ENCODE results near the gene TMEM131.

The TMEM131 gene

GRCh38 chr2:98032086-98032485 is 36.3 kb upstream of the TMEM131 start:
- no peak overlapping the region for H3K9ac ChIP-seq (ENCODE audit: low read depth, low read length)
- no peaks in the 10 kb centered on the region for H3K79me2 ChIP-seq (ENCODE audit: insufficient read depth, low read length)
- no peaks in the 10 kb centered on the region for H3K36me3 ChIP-seq (ENCODE audit: insufficient read depth, low read length)
- H3K27ac ChIP-seq (ENCODE audit: low read length) = no peak overlapping the region
- no peak for DNase-seq
- no peaks in the 10 kb centered on the region for H3K9me3 ChIP-seq (ENCODE audit: insufficient read depth, low read length, severe bottlenecking)
- no peak for ATAC-seq (ENCODE audit: insufficient read depth, low read depth)
- no peaks in the 10 kb centered on the region for H3K27me3 ChIP-seq (ENCODE audit: insufficient read depth, low read length, poor library complexity)
- no peak overlapping the region for H3K4me2 ChIP-seq (ENCODE audit: insufficient read depth, low read length)
- no peak overlapping the region for H3K4me3 ChIP-seq (ENCODE audit: low read depth in 1 of 2, low read length in 2 of 2)
- peaks cover 8% of the 10 kb centered on the region for H3K4me1 ChIP-seq (ENCODE audit: insufficient read depth, low read length)
- no peak overlapping the region for H2AFZ ChIP-seq (ENCODE audit: low read depth, low read length)
- TF ChIP-seq EZH2 (IDR thresholded peaks at IDR 0.05; ENCODE audit: borderline replicate concordance, low read depth, low read length, severe bottlenecking) = no peak
- TF ChIP-seq CTCF (IDR thresholded peaks at IDR 0.05; ENCODE audit: borderline replicate concordance, extremely low read depth, low read length, poor library complexity, severe bottlenecking) = no peak
- no peaks in the 10 kb centered on the region for H4K20me1 ChIP-seq (ENCODE audit: insufficient read depth, low read length)

- ATAC-seq (ENCODE audit: insufficient read depth, low read depth) (no peak), DNase-seq (no peak)
- Histone ChIP-seq H3K4me2 (ENCODE audit: insufficient read depth, low read length) (no peak overlapping the region), H3K27me3 (ENCODE audit: insufficient read depth, low read length, poor library complexity) (peaks cover 3% of the 10 kb centered on the region), H2AFZ (ENCODE audit: low read depth, low read length) (no peak overlapping the region), H3K36me3 (ENCODE audit: insufficient read depth, low read length) (no peaks in the 10 kb centered on the region), H3K4me3 (ENCODE audit: low read depth in 1 of 2, low read length in 2 of 2) (no peak overlapping the region), H3K27ac (ENCODE audit: low read length) (no peak overlapping the region), H3K79me2 (ENCODE audit: insufficient read depth, low read length) (no peaks in the 10 kb centered on the region), H3K9me3 (ENCODE audit: insufficient read depth, low read length, severe bottlenecking) (no peaks in the 10 kb centered on the region), H4K20me1 (ENCODE audit: insufficient read depth, low read length) (no peaks in the 10 kb centered on the region), H3K9ac (ENCODE audit: low read depth, low read length) (no peak overlapping the region), H3K4me1 (ENCODE audit: insufficient read depth, low read length) (peaks cover 21% of the 10 kb centered on the region)
- no peak for TF ChIP-seq CTCF (IDR thresholded peaks at IDR 0.05; ENCODE audit: borderline replicate concordance, extremely low read depth, low read length, poor library complexity, severe bottlenecking)
- no peak for TF ChIP-seq EZH2 (IDR thresholded peaks at IDR 0.05; ENCODE audit: borderline replicate concordance, low read depth, low read length, severe bottlenecking)
Measured at GRCh38 chr2:98029718-98030222, 34.0 kb upstream of the TMEM131 start.

- H3K79me2 ChIP-seq (ENCODE audit: insufficient read depth, low read length) = no peaks in the 10 kb centered on the region
- H3K4me3 ChIP-seq (ENCODE audit: low read depth in 1 of 2, low read length in 2 of 2) = no peak overlapping the region
- DNase-seq (no peak), ATAC-seq (ENCODE audit: insufficient read depth, low read depth) (no peak)
- peaks cover 3% of the 10 kb centered on the region for H3K27me3 ChIP-seq (ENCODE audit: insufficient read depth, low read length, poor library complexity)
- no peak overlapping the region for H3K27ac ChIP-seq (ENCODE audit: low read length)
- no peaks in the 10 kb centered on the region for H4K20me1 ChIP-seq (ENCODE audit: insufficient read depth, low read length)
- H3K9ac ChIP-seq (ENCODE audit: low read depth, low read length) = no peak overlapping the region
- no peak overlapping the region for H3K4me2 ChIP-seq (ENCODE audit: insufficient read depth, low read length)
- H2AFZ ChIP-seq (ENCODE audit: low read depth, low read length) = no peak overlapping the region
- H3K36me3 ChIP-seq (ENCODE audit: insufficient read depth, low read length) = no peaks in the 10 kb centered on the region
- H3K9me3 ChIP-seq (ENCODE audit: insufficient read depth, low read length, severe bottlenecking) = no peaks in the 10 kb centered on the region
- H3K4me1 ChIP-seq (ENCODE audit: insufficient read depth, low read length) = peaks cover 21% of the 10 kb centered on the region
- TF ChIP-seq CTCF (IDR thresholded peaks at IDR 0.05; ENCODE audit: borderline replicate concordance, extremely low read depth, low read length, poor library complexity, severe bottlenecking) = no peak
- no peak for TF ChIP-seq EZH2 (IDR thresholded peaks at IDR 0.05; ENCODE audit: borderline replicate concordance, low read depth, low read length, severe bottlenecking)
Measured at GRCh38 chr2:98028931-98029717, 33.4 kb upstream of the TMEM131 start.

All from DND-41 (cell line).